Astrocyte (in vitro differentiated cells and primary cell): ENCODE measurements around the gene ZNF23. TPM values are rescaled to one million over a fixed set of nuclear protein-coding genes. Genes with fewer than 3 reads are reported as not detected.

Experiments
- DNase-seq: peaks from one replicate; pipeline ENCODE4 v3.0.0-alpha.2; 2010; ENCODE audit warnings: low read depth
- FAIRE-seq: peaks from 2 replicates; lab custom pipeline; 2011; peaks lifted over from hg19 to GRCh38; lab: Jason Lieb, UNC
- H2AFZ ChIP-seq: 2 replicates; pipeline ENCODE4 v1.6.0; 2012; ENCODE audit warnings: low read depth, low read length, inconsistent platforms
- H3K27ac ChIP-seq: 2 replicates; pipeline ENCODE4 v1.5.1; 2011; ENCODE audit warnings: low read depth, low read length, inconsistent platforms
- H3K27me3 ChIP-seq: 2 replicates; pipeline ENCODE4 v1.6.0; 2011; ENCODE audit warnings: low read length, inconsistent platforms; ENCODE audit not compliant: insufficient read depth
- H3K36me3 ChIP-seq: 2 replicates; pipeline ENCODE4 v1.5.1; 2011; ENCODE audit warnings: low read length, inconsistent platforms; ENCODE audit not compliant: insufficient read depth
- H3K4me1 ChIP-seq: 2 replicates; pipeline ENCODE4 v1.5.1; 2011; ENCODE audit warnings: low read length, inconsistent platforms; ENCODE audit not compliant: insufficient read depth
- H3K4me2 ChIP-seq: 2 replicates; pipeline ENCODE4 v1.6.0; 2012; ENCODE audit warnings: low read length, inconsistent platforms
- H3K4me3 ChIP-seq: 2 replicates; pipeline ENCODE4 v1.5.1; 2011; ENCODE audit warnings: low read depth, mild to moderate bottlenecking, low read length, inconsistent platforms; ENCODE audit not compliant: insufficient read depth
- H3K79me2 ChIP-seq: 2 replicates; pipeline ENCODE4 v1.6.0; 2012; ENCODE audit warnings: mild to moderate bottlenecking, low read length, inconsistent platforms; ENCODE audit not compliant: insufficient read depth
- H3K9ac ChIP-seq: 2 replicates; pipeline ENCODE4 v1.6.0; 2012; ENCODE audit warnings: mild to moderate bottlenecking, low read length, inconsistent platforms
- H3K9me3 ChIP-seq: 2 replicates; pipeline ENCODE4 v1.5.1; 2012; ENCODE audit warnings: low read depth, mild to moderate bottlenecking, low read length, inconsistent platforms; ENCODE audit not compliant: insufficient read depth
- H4K20me1 ChIP-seq: 2 replicates; pipeline ENCODE4 v1.6.0; 2012; ENCODE audit warnings: low read length, inconsistent platforms; ENCODE audit not compliant: insufficient read depth
- H3K27ac Mint-ChIP-seq: one replicate; pipeline ENCODE4 v1.8.0; 2021; ENCODE audit warnings: mild to moderate bottlenecking, mixed read lengths; ENCODE audit not compliant: unreplicated experiment
- H3K27me3 Mint-ChIP-seq: one replicate; pipeline ENCODE4 v1.8.0; 2021; ENCODE audit warnings: low read depth, mixed read lengths; ENCODE audit not compliant: unreplicated experiment
- H3K36me3 Mint-ChIP-seq: one replicate; pipeline ENCODE4 v1.8.0; 2021; ENCODE audit warnings: low read depth, mixed read lengths; ENCODE audit not compliant: unreplicated experiment
- H3K4me1 Mint-ChIP-seq: one replicate; pipeline ENCODE4 v1.8.0; 2021; ENCODE audit warnings: low read depth, mixed read lengths; ENCODE audit not compliant: unreplicated experiment
- H3K4me3 Mint-ChIP-seq: one replicate; pipeline ENCODE4 v1.8.0; 2021; ENCODE audit warnings: mild to moderate bottlenecking, moderate library complexity, mixed read lengths; ENCODE audit not compliant: unreplicated experiment
- H3K9me3 Mint-ChIP-seq: one replicate; pipeline ENCODE4 v1.8.0; 2021; ENCODE audit warnings: mild to moderate bottlenecking, mixed read lengths; ENCODE audit not compliant: unreplicated experiment
- CTCF ChIP-seq: IDR thresholded peaks from 2 replicates; pipeline ENCODE4 v1.5.1; 2011; ENCODE audit warnings: low read depth, mild to moderate bottlenecking, inconsistent platforms, low read length, moderate library complexity; ENCODE audit not compliant: insufficient read depth
- EZH2 ChIP-seq: IDR thresholded peaks from 2 replicates; pipeline ENCODE4 v1.6.1; 2012; ENCODE audit warnings: mild to moderate bottlenecking, low read length, inconsistent platforms; ENCODE audit not compliant: insufficient read depth
- total RNA-seq: library from RNA; stranded (reverse); gene quantifications from 2 replicates; pipeline ENCODE4 v1.2.1, GENCODE V29; 2021

The ZNF23 gene
- total RNA-seq, 1 donor from 2014 or later: 12.4 TPM

GRCh38 chr16:71412270-71413160, 49.5 kb downstream of the ZNF23 start:
- Histone ChIP-seq H3K9ac (no peak overlapping the region), H3K36me3 (no peaks in the 10 kb centered on the region), H3K27ac (no peak overlapping the region), H3K27me3 (peaks cover 4% of the 10 kb centered on the region), H3K79me2 (no peaks in the 10 kb centered on the region), H3K9me3 (no peaks in the 10 kb centered on the region), H4K20me1 (no peaks in the 10 kb centered on the region), H3K4me1 (no peaks in the 10 kb centered on the region), H3K4me3 (no peak overlapping the region), H2AFZ (peak overlapping the region; percentile 54), H3K4me2 (peak overlapping the region; percentile 56)
- H3K27ac Mint-ChIP-seq: no peak overlapping the region
- FAIRE-seq (peak; percentile 84), DNase-seq (peak; percentile 16)
- peaks cover 40% of the 10 kb centered on the region for H3K27me3 Mint-ChIP-seq
- H3K4me3 Mint-ChIP-seq: peak overlapping the region; percentile 52
- H3K9me3 Mint-ChIP-seq: peaks cover 3% of the 10 kb centered on the region
- no peak for TF ChIP-seq EZH2
- peak; percentile 78 for TF ChIP-seq CTCF
- no peaks in the 10 kb centered on the region for H3K36me3 Mint-ChIP-seq
- H3K4me1 Mint-ChIP-seq: no peaks in the 10 kb centered on the region

- no peak overlapping the region for H3K9ac ChIP-seq
- no peak for DNase-seq
- no peak overlapping the region for H3K27ac ChIP-seq
- H3K27ac Mint-ChIP-seq: no peak overlapping the region
- peaks cover 4% of the 10 kb centered on the region for H3K27me3 ChIP-seq
- FAIRE-seq: no peak
- no peak for TF ChIP-seq EZH2
- H3K9me3 Mint-ChIP-seq: peaks cover 4% of the 10 kb centered on the region
- H3K4me3 ChIP-seq: no peak overlapping the region
- H3K36me3 ChIP-seq: no peaks in the 10 kb centered on the region
- no peaks in the 10 kb centered on the region for H3K36me3 Mint-ChIP-seq
- H2AFZ ChIP-seq: no peak overlapping the region
- no peak overlapping the region for H3K4me2 ChIP-seq
- H3K9me3 ChIP-seq: no peaks in the 10 kb centered on the region
- peaks cover 40% of the 10 kb centered on the region for H3K27me3 Mint-ChIP-seq
- H3K4me1 ChIP-seq: no peaks in the 10 kb centered on the region
- no peak overlapping the region for H3K4me3 Mint-ChIP-seq
- no peaks in the 10 kb centered on the region for H3K4me1 Mint-ChIP-seq
- H4K20me1 ChIP-seq: no peaks in the 10 kb centered on the region
- H3K79me2 ChIP-seq: no peaks in the 10 kb centered on the region
These were observed 51.9 kb downstream of the ZNF23 start for GRCh38 chr16:71410146-71410545.

- FAIRE-seq: no peak
- Mint-ChIP-seq H3K27ac (no peak overlapping the region), H3K36me3 (peaks cover under 1% of the 10 kb centered on the region), H3K9me3 (peaks cover 11% of the 10 kb centered on the region), H3K4me3 (no peak overlapping the region), H3K4me1 (no peaks in the 10 kb centered on the region), H3K27me3 (peaks cover 40% of the 10 kb centered on the region)
- Histone ChIP-seq H3K79me2 (no peaks in the 10 kb centered on the region), H3K27me3 (peaks cover 4% of the 10 kb centered on the region), H3K4me1 (no peaks in the 10 kb centered on the region), H3K9me3 (peaks cover 3% of the 10 kb centered on the region), H2AFZ (no peak overlapping the region), H4K20me1 (no peaks in the 10 kb centered on the region), H3K4me2 (no peak overlapping the region), H3K36me3 (no peaks in the 10 kb centered on the region), H3K27ac (no peak overlapping the region), H3K4me3 (no peak overlapping the region), H3K9ac (no peak overlapping the region)
- TF ChIP-seq EZH2: no peak
- TF ChIP-seq CTCF: no peak
- no peak for DNase-seq
These were observed 52.9 kb downstream of the ZNF23 start for GRCh38 chr16:71409011-71409775.
